GM18867 (cell line): ENCODE measurements around the gene SNX17.
"Not testable (repeated sequence)": the region's sequence is repeated elsewhere in the genome, so short reads cannot be mapped to it uniquely, and the experiment has no call there.

ENCODE experiments used
- ATAC-seq: cut with Tn5 transposase; IDR thresholded peaks from one replicate; pipeline ENCODE4 v1.9.1; 2021; ENCODE audit warnings: mild to moderate bottlenecking, moderate library complexity; ENCODE audit not compliant: unreplicated experiment

Gene SNX17

DNA sequence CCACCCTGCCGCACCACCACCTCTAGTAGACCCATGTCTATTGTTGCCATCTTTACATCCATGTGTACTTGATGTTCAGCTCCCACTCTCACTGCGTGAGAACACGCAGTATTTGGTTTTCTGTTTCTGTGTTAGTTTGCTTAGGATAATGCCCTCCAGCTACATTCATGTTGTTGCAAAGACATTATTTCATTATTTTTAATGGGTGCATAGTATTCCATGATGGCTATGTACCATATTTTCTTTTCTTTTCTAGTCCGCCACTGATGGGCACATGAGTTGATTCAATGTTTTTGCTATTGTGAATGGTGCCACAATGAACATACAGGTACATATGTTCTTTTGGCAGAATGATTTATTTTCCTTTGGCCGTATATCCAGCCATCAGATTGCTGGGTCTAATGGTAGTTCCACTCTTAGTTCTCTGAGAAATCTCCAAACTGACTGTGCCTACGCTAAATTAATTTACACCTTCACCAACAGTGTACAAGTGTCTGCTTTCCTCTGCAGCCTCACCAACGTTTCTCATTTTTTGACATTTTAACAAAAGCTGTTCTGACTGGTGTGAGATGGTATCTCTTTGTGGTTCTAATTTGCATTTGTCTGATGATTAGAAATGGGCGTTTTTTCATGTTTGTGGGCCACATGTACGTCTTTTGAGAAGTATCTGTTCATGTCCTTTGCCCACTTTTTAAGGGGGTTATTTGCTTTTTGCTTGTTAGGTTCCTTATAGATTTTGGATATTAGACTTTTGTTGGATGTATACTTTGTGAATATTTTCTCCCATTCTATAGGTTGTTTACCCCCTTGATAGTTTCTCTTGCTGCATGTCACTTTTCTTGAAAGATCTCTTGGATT is 20.6 kb downstream of the SNX17 start:
- no peak for ATAC-seq

DNA sequence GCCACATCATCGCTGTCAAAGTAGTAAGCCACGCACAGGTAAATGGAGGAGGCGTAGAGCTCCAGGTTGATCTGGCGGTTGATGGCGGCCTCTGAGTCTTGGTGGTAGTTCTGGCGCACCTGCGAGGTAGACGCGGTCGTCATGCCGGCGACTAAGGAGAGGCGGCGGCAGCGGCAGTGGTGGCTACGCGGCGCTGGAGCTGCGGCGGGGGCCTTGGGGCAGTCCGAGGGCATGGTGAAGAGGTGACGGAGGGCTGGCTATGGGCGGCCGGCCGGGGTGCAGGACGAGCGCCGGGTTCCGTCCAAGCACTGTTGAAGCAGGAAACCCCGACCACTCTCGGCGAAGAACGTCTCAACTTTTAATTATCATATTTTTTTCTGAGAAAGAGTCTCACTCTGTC is 22.8 kb downstream of the SNX17 start:
- no peak for ATAC-seq

DNA sequence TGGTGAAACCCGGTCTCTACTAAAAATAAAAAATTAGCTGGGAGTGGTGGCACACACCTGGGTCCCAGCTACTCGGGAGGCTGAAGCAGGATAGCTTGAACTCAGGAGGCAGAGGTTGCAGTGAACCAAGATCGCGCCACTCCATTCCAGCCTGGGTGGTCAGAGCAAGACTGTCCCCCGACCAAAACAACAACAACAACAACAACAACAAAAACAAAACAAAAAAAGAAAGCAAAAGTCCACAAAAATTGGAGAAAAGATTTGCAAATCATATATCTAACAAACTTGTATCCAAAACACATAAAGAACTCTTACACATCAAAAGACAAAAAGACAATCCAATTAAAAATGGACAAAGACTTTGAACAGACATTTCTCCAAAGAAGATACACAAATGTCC is 28.5 kb downstream of the SNX17 start:
- ATAC-seq, result no peak

DNA sequence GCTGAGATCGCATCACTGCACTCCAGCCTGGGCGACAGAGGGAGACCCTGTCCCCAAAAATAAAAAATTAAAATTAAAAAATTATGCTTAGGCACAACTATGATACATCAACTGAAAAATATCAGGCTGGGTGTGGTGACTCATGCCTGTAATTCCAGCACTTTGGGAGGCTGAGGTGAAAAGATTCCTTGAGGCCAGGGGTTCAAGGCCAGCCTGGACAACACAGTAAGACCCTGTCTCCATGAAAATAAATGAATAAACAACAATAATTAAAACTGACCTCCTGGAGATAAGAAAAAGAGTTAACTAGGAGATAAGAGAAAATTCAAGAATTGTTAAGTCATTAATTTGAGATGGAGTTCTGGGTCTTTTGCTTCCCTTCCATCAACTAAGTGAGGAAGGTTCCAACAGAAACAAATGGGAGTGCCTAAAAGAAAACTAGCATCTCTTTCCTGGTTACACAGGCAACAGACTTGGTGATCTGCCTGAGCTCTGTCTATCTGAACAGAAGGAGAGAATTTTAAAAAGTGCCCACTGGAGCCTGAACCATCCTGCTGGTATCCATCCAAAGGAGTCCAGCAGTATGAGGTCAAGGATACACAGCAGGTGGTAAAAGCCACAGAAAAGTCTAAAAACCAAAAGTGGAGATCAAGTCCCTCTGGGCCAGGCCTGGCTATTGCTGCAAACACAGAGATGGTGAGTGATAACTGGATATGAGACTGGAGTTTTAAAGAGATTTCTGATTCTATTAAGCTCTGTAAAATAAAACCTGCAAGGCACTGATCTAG is 30.1 kb downstream of the SNX17 start:
- no peak for ATAC-seq

DNA sequence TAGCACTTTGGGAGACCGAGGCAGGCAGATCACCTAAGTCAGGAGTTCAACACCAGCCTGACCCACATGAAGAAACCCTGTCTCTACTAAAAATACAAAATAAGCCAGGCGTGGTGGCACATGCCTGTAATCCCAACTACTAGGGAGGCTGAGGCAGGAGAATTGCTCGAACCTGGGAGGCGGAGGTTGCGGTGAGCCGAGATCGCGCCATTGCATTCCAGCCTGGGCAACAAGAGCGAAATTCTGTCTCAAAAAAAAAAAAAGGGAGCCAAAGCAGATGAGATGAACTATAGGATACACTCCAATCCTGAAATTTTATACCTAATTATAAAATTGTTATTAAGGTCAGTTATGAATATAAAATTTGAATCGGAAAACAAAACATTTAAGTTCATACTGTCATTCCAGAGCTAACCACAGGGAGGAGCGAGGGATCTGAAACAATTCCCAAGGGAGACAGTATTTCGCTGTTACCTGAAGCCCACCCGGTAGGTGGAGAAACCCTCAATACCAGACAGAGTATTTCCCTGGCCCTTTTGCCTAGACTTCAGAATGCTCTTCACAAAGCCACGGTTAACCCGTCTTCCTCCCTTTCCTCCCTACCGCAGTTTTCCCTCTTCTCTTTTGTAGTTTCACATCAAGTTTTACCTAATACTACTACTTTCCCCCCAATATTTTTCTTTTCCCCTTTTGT is 37.5 kb downstream of the SNX17 start:
- ATAC-seq, result no peak

DNA sequence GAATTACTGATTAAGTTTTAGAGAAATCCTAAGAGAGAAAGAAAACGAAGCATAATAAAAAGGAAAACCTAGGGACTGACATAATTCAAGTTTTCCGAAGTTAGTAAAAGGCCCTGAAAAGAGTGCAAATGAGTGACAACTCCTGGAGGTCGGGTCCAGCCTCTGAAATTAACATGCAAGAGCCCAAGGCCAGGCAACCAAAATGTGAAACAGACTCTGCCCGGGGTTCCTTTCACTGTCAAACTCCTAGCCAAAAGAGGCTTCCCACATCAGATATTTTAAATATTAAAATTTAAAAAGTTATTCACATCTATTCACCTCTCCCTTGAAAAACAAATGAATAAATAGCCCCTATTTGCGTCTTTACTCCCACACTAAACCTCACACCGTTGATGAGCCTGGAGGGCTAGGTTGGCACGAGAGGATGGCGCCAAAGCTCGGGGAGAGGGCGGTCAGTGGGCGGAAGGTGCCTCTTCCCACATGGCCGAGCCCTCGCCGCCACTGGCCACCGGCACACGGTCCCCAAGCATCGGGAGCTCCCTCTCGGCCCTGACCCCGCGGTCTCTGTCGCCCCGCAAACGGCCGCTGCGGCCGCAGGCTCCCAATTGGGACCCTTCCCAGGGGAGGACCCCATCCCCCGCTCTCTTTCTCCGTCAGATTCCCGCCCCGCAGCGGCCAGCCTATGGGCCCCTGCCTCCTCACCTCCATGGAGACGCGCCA is 38.3 kb downstream of the SNX17 start:
- peak; percentile 26 for ATAC-seq

DNA sequence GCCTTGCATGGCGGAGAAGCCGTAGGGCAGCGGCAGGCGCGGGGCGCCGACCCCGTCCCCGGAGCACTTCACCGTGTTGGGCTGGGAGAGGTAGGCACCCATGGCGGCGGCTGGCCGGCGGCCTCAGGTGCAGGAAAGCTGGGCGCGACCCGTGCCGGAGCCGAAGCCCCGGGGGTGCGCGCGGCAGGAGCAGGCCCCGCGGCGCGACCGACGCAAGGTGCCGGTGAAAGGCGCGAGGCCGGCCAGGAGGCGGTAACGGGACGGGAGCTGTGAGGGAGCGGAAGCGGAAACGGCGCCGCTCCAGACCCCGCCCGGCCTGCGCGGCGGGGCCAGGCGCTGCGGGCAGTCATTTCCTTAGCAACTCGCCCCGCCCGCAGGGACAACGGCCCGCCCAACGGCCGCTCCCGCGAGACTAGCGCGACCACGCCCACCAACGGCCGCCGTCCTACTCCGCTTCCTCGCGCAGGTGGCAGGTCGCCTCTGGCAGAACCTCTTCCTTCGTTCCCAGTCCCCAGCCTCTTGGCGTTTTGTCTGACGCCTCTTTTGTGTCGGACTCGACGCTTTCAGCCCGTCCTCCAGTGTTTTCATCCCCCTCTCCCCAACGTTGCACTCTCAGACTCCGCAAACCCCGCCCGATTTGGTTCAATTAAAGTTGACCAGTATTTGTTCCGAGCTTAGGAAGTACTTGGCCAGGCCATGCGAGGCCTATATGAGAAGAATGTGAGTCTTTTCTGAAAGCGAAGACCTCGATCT is 39.1 kb downstream of the SNX17 start, which contains the start of gene PPM1G:
PPM1G (minus strand) TSS at position 271 of the 753 bp plus-strand sequence; CDS start at position 102, 169 bp downstream.
- peak; percentile 93 for ATAC-seq

DNA sequence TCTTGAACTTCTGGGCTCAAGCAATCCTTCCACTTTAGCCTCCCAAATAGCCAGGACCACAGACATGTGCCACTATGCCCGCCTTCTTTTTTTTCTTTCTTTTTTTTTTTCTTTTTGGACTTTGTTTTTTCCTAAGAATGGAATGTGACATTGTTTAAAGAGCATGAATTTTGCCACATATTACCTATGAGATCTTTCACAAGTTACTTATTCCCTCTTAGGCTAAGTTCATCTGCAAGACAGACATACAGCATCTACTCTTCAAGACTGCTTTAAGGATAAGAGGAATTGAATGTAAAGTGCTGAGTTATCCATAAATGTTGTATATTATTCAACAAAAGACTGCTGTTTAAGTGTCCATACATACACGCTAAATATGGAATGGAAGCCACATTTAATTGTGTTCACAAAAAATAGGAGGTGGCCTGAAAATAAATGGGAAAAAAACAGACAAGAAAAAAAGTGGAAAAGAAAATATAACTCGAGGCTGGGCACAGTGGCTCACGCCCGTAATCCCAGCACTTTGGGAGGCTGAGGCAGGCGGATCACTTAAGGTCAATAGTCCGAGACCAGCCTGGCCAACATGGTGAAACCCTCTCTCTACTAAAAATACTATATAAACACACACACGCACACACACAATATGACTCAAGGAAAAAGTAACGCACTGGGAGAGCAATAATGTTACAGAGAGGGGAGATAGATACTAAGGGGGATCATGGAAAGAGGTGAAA is 42.2 kb downstream of the SNX17 start:
- ATAC-seq, result no peak

DNA sequence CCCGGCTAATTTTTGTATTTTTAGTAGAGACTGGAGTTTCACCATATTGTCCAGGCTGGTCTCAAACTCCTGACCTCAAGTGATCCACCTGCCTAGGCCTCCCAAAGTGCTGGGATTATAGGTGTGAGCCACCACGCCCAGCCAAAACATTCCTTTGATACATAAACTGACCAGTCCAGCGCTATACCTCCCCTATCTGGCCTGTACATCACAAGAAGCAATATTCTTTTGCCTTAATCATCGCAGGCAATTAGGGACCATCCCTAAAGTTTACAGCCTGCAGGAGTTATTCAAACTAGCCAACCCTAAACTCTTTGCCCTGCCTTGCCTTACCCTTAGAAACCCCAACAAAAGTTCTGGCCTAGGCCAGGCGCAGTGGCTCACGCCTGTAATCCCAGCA is 45.7 kb downstream of the SNX17 start:
- no peak for ATAC-seq

DNA sequence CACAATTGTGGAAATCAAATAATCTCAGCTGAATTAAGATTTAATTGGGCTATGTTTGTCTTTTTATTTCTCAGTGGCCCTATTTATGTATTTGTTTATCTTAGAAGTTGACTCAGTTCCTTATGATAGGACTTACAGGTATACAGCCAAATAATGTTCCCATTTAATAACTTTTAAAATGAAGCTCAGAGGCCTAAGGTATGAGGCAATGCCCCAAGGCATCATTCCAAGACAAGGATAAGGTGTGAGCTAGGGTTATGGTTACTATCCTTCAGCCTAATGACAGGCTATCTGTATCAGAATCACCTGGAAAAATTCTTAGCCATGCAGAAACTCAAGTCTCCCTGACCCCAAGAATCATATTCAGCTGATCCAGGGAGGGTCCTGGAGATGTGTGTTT is 50.6 kb downstream of the SNX17 start:
- ATAC-seq, result no peak

DNA sequence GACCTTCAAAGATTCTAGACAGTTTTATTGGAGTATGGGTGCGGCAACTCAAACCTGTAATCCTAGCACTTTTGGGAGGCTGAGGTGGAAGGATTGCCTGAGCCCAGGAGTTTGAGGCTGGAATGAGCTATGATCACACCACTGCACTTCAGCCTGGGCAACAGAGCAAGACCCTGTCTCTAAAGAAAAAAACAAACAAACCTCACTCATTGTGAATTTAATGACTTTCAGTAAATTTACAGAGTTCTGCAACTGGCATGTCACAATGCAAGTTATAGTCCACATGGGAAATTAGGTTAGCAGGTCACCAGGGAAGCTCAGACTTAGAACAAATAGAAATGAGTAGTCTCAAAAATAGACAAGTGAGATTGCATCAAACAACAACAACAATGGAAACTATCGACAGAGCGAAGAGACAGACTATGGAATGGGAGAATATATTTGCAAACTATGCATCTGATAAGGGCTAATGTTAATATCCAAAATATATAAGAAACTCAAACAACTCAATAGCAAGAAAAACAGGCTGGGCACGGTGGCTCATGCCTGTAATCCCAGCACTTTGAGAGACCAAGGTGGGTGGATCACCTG is 51.3 kb downstream of the SNX17 start:
- ATAC-seq, result no peak

DNA sequence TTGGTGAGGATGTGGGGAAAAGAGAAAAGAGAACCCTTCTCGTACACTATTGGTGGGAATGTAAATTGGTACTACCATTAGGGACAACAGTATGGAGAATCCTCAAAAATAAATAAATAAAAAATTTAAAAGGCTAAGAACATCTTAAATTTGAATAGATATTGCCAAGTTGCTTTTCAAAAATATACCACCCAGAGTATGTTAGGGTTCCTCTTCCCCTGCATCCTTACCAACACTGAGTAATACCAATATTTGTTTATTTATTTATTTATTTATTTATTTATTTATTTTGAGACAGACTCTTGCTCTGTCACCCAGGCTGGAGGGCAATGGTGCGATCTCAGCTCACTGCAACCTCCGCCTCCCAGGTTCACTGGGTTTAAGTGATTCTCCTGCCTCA is 52.5 kb downstream of the SNX17 start:
- no peak for ATAC-seq

DNA sequence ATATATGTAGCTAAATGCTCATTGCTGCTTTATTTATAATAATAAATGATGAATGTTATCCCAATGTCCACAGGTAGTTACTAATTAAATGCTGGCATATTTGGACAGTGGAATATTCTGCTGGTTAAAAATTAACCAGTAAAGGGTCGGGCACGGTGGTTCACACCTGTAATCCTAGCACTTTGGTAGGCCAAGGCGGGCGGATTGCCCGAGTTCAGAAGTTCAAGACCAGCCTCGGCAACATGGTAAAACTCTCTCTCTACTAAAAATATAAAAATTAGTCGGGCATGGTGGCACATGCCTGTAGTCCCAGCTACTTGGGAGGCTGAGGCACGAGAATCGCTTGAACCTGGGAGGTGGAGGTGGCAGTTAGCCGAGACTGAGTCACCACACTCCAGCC is 54.6 kb downstream of the SNX17 start:
- ATAC-seq, result not testable (repeated sequence)
